Tibial nerve (tissue), 4 donors: ENCODE measurements around the gene PEX14. TPM values are rescaled to one million over a fixed set of nuclear protein-coding genes. Genes with fewer than 3 reads are reported as not detected.

Source experiments
- DNase-seq, 2 donors: peaks; one replicate each; pipeline ENCODE4 v3.0.0-alpha.2; 2019; ENCODE audit warnings: low spot score in 2 of 2
- H3K27ac ChIP-seq, 4 donors: fragments of 200-600 bp; sonication (generic) in 3 of 4; one replicate each; pipeline ENCODE4 v1.5.1; 2017 to 2019; ENCODE audit warnings: mild to moderate bottlenecking in 1 of 4
- H3K27me3 ChIP-seq, 2 donors: fragments of 200-600 bp; sonication (generic) in 1 of 2; one replicate each; pipeline versions ENCODE4 v1.5.1 to v1.6.0; 2017 to 2019
- H3K36me3 ChIP-seq, 3 donors: fragments of 200-600 bp; sonication (generic); one replicate each; pipeline ENCODE4 v1.5.1; 2018 to 2019
- H3K4me1 ChIP-seq, 4 donors: fragments of 200-600 bp; sonication (generic) in 3 of 4; one replicate each; pipeline ENCODE4 v1.5.1; 2017 to 2019
- H3K4me3 ChIP-seq, 4 donors: fragments of 200-600 bp; sonication (generic) in 3 of 4; one replicate each; pipeline ENCODE4 v1.5.1; 2017 to 2019; ENCODE audit warnings: mild to moderate bottlenecking in 1 of 4, moderate library complexity in 1 of 4
- H3K9me3 ChIP-seq, 4 donors: fragments of 200-600 bp; sonication (generic) in 3 of 4; one replicate each; pipeline ENCODE4 v1.5.1; 2017 to 2019
- EP300 ChIP-seq, 2 donors: sonication (generic); formaldehyde crosslinking; IDR thresholded peaks; one replicate each; pipeline ENCODE4 v1.6.1; 2017; ENCODE audit warnings: antibody characterized with exemption in 2 of 2, mild to moderate bottlenecking in 1 of 2
- POLR2A ChIP-seq, 2 donors: fragments of 450-650 bp; IDR thresholded peaks; one replicate each; pipeline ENCODE4 v1.6.1; 2017; ENCODE audit warnings: antibody characterized with exemption in 2 of 2, mild to moderate bottlenecking in 2 of 2, moderate library complexity in 2 of 2
- WGBS, 2 donors: methylation state at CpG; one replicate each; pipeline ENCODE4 v1.1.5; 2018; 5-methylcytosine and 5-hydroxymethylcytosine counted together
- total RNA-seq, 4 donors: library from RNA; depleted of rRNA; stranded (reverse); fragments of >200 nt; gene quantifications; one replicate each; pipeline ENCODE4 v1.1.0, GENCODE V29; 2016
- TF ChIP-seq, protein P1 (sequence below), 5 experiments: fragments of 200-600 bp in 3 of 5; fragments of 450-650 bp in 2 of 5; sonication (generic) in 3 of 5; IDR thresholded peaks; one replicate each; pipeline ENCODE4 v1.5.1; 2016 to 2019; ENCODE audit warnings: antibody characterized with exemption in 5 of 5, mild to moderate bottlenecking in 3 of 5, moderate library complexity in 2 of 5

PEX14 gene
- total RNA-seq, 4 donors from 2014 or later = 14.4 to 21.8 (median 18.2) TPM

DNA sequence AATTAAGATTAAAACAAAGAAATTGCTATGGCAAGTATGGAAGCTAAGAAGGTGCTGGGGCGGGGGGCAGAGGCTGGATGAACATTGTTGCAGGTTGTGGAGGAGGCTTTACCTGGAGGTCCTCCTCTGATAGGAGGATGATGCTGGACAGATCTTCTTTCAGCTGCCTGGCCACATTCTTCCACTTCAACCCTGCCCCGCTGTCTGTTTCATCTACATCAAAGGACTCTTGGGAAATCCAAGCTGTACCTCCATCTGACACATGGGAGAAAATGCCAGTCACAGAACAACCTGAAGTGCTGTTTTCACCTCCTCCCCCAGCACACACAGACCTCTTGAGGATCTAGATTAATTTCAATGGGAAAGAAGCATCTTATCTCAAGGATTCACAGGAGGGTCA is 7.7 kb upstream of the PEX14 start:
- Histone ChIP-seq H3K4me3 (no peak overlapping the region), H3K27ac (no peak overlapping the region), H3K36me3 (peaks cover 3 to 77% (median 11%) of the 10 kb centered on the region in 3 donors), H3K4me1 (peaks cover 0 to 14% (median 3%) of the 10 kb centered on the region in 4 donors), H3K27me3 (no peaks in the 10 kb centered on the region), H3K9me3 (no peaks in the 10 kb centered on the region)
- TF ChIP-seq, protein P1, sequence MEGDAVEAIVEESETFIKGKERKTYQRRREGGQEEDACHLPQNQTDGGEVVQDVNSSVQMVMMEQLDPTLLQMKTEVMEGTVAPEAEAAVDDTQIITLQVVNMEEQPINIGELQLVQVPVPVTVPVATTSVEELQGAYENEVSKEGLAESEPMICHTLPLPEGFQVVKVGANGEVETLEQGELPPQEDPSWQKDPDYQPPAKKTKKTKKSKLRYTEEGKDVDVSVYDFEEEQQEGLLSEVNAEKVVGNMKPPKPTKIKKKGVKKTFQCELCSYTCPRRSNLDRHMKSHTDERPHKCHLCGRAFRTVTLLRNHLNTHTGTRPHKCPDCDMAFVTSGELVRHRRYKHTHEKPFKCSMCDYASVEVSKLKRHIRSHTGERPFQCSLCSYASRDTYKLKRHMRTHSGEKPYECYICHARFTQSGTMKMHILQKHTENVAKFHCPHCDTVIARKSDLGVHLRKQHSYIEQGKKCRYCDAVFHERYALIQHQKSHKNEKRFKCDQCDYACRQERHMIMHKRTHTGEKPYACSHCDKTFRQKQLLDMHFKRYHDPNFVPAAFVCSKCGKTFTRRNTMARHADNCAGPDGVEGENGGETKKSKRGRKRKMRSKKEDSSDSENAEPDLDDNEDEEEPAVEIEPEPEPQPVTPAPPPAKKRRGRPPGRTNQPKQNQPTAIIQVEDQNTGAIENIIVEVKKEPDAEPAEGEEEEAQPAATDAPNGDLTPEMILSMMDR (IDR thresholded peaks at IDR 0.05) = no peak
- TF ChIP-seq EP300 (IDR thresholded peaks at IDR 0.05) (no peak), POLR2A (IDR thresholded peaks at IDR 0.05) (no peak)
- no peak for DNase-seq
- WGBS, 2 donors = 97 to 100% methylated on average over 2 of the region's 2 CpGs

DNA sequence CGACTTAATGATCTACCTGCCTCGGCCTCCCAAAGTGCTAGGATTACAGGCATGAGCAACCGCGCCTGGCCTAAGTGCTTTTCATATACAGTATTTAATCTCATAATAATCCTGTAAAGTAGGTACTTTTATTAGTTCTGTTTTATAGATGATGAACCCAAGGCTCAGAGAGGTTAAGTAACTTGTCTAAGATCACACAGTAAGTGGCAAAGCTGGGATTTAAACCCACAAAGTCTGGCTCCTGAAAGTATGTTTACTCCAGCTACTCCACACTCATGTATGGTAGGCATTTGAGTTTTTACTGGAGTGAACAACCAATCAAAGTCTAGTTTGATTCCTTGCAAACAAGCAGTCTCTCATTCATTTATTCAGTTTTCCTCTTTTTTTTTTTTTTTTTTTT is 4.7 kb upstream of the PEX14 start:
- 97 to 98% methylated on average over 4 of the region's 4 CpGs for WGBS, 2 donors
- no peak overlapping the region for H3K27ac ChIP-seq
- no peak overlapping the region for H3K4me3 ChIP-seq
- H3K27me3 ChIP-seq = no peaks in the 10 kb centered on the region
- no peaks in the 10 kb centered on the region for H3K9me3 ChIP-seq
- H3K36me3 ChIP-seq = peaks cover 0 to 48% (median 3%) of the 10 kb centered on the region in 3 donors
- no peak for DNase-seq
- peaks cover 0 to 29% (median 3%) of the 10 kb centered on the region in 4 donors for H3K4me1 ChIP-seq
- TF ChIP-seq EP300 (IDR thresholded peaks at IDR 0.05) (no peak), POLR2A (IDR thresholded peaks at IDR 0.05) (no peak)
- TF ChIP-seq, protein P1 (IDR thresholded peaks at IDR 0.05) = no peak

DNA sequence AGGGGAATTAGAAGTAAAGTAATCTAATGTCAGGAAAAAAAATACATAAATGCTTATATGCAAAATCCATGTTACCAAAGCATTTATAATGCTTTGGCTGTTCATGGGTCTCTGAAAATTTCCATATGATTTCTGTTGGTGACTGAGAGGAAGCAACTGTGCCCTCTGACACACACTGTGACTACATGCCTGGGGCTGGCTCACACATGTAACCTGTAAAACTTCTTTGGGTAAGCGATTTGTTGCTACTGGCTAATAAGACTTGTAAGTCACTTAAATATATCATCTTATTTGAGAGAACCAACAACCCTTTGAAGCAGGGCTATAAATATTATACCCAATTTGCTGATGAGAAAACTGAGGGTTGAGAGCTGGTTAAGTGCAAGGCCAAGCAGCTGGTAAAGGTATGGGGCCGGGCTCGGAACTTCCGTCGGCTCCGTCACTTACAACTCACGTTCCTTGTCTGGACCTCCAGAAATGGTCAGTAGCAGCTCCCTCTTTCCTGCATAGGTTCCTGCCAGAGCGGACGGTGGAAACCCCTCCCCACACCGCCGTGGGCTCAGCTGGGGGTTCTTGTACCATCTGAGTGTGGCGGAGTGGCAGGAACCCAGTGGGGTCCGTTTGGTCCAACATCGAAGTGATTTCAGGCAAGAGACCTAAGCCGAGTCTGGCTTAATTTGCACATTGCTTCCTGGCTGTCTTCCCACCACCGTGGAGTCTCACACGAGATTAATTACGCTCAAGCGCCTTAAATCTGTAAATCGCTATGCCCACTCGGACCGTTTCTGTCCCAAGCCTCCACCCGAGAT is 3.1 kb upstream of the PEX14 start:
- DNase-seq = no peak
- H3K27me3 ChIP-seq = no peaks in the 10 kb centered on the region

DNA sequence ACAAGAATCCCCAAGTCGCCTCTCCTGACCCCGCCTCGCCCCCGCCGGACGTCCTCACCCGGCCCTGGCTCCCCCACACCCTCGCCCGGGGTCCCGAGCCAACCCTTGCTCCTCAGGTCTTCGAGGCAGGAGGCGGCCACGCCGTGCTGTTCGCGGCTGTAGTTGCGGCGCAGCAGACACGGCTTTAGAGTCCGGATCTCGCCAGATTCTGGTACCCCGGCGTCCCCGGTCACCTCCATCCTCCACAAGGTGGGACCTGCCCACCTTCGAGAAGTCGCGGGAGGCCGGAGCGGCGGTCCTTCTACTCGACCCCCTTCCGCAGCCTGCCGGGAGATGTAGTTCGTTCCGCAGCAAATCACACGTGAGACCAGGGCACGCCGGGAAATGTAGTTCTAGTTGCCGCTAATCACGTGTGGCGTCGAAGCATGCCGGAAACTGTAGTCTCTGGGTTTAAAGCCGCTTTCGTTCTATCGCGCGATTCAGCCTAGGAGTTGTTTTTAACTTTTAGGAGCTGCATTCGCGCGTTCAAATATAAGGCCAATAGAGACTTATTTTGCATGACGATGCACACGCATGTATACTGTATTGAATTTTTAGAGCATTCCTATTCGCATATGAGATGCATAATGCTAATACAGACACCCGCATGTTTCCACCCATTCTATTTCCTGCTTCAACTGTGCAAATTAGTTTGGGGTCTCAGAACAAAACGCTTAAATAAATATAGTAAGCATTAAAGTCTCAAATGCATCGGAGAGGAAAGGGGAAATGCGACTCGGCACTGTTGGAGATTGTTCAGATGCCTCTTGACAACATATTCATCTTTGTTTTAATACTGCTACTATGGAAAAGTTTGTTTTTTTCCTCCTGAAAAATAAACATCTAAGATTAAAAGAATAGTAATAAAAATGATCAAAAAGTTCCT is 2.3 kb upstream of the PEX14 start, which contains the start of gene DFFA:
TSS of gene DFFA (minus strand) at position 310 of the 925 bp plus-strand sequence. CDS start at position 239, 71 bp downstream.
- no peaks in the 10 kb centered on the region for H3K9me3 ChIP-seq
- H3K4me1 ChIP-seq = peaks cover 0 to 50% (median 14%) of the 10 kb centered on the region in 4 donors
- 2 to 3% methylated on average over 41 to 51 of the region's 59 CpGs for WGBS, 2 donors
- peak within 1 kb of the TSS; percentile 67 to 75 (median 73) for H3K4me3 ChIP-seq
- H3K27ac ChIP-seq = peak within 1 kb of the TSS; percentile 57 to 82 (median 72)
- TF ChIP-seq EP300 (IDR thresholded peaks at IDR 0.05) = peak; percentile 75 to 93
- peak in 1 of 2 donors; percentile 48 for TF ChIP-seq POLR2A (IDR thresholded peaks at IDR 0.05)
- TF ChIP-seq, protein P1 (IDR thresholded peaks at IDR 0.05) = no peak
- no peaks in the 10 kb centered on the region for H3K27me3 ChIP-seq
- DNase-seq = peak; percentile 78 to 94
- peaks cover 0 to 23% (median 3%) of the 10 kb centered on the region in 3 donors for H3K36me3 ChIP-seq

More for the DNA sequence above, 3.1 kb upstream of the PEX14 start:
- Histone ChIP-seq H3K36me3 (peaks cover 0 to 32% (median 3%) of the 10 kb centered on the region in 3 donors), H3K4me3 (peak overlapping the region; percentile 67 to 75 (median 73)), H3K27ac (peak overlapping the region; percentile 57 to 82 (median 72)), H3K4me1 (peaks cover 0 to 43% (median 14%) of the 10 kb centered on the region in 4 donors), H3K9me3 (no peaks in the 10 kb centered on the region)
- WGBS, 2 donors = 8 to 11% methylated on average over 18 to 23 of the region's 23 CpGs
- TF ChIP-seq POLR2A (IDR thresholded peaks at IDR 0.05) = no peak
- TF ChIP-seq, protein P1 (IDR thresholded peaks at IDR 0.05) = no peak
- no peak for TF ChIP-seq EP300 (IDR thresholded peaks at IDR 0.05)
